GM21723 (cell line): ENCODE measurements around the gene GALNT1.

ENCODE experiments used
- ATAC-seq: cut with Tn5 transposase; IDR thresholded peaks from one replicate; pipeline ENCODE4 v1.9.1; 2021; ENCODE audit warnings: mild to moderate bottlenecking, moderate library complexity; ENCODE audit not compliant: unreplicated experiment

The GALNT1 gene

DNA sequence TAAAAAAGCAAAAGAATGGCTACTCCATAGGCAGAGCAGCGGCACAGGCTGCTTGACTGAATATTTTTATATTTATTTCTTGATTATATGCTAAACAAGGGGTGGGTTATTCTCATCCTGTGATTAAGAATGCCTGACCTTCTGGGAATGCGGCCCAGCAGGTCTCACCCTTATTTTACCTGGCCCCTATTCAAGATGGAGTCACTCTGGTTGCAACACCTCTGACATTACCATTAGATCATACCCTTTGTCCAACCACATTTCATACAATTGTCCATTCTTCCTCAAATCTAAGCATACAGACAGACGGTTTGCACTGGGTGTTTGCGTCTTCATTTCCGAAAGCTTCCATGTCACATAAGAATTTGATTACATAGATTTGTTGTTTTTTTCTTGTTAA is 168.2 kb downstream of the GALNT1 start:
- no peak for ATAC-seq

DNA sequence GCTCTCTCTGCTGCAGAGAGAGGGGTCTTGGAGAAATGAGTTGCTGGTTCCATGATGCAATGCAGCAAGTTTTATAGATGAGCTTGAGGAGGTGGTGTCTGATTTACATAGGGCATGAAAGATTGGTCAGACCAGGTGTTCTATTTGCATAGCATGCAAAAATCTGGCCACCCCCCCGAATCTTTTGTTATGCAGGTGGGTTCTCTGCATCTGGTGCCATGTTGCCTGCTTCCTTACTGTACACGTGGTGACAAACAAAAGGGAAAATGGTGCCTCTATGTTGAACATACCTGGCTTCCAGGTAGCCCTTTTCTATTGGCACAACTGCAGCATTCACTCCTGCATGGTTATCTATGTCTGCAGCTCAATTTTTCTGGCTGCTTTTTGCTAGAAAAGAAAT is 169.4 kb downstream of the GALNT1 start:
- no peak for ATAC-seq

DNA sequence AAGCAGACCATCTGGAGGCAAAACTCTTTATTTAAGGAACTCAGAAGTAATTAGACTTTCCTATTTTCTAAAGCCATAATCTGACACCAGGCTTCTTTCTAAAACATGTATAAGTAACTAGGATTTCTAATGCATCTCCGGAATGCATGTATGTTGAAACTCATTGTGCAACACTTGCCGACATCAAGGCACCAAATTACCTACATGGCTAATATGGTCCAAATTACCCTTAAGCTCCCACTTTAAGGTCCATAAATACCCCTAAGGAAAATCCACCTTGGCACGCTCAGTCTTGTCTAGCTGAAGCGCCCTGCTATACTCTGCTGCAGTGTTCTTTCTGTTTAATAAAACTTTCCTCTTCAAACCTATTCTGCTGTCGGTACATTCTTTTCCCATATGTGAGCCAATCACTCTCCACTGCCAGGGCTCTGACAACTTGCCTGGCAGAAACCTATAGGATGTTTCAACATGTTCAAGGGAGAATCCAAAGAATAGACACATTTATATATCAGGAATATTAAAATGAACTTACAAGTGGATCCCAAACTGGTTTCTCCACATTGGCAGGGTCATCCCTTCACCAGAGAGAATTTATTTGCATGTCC is 171.9 kb downstream of the GALNT1 start:
- ATAC-seq, result no peak

DNA sequence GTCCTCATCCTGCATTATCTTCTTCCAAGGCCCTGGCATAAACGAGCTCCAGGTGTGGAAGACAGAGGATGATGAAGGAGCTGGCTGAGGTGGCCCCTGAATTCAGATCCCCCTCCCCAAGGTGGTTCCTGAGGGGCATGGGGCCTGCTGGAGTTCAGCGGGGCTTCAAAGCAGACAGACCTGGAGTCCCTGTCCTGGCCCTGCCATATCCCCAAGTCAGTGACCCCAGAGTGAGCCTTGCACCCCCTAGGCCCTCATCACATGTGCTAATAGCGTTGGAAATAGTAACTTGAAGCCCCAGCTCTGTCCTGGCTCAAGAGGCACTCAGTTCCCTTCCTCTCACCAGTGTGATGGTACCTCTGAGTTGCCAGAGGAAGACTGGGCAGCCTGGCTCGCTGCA is 172.9 kb downstream of the GALNT1 start:
- ATAC-seq, result no peak

DNA sequence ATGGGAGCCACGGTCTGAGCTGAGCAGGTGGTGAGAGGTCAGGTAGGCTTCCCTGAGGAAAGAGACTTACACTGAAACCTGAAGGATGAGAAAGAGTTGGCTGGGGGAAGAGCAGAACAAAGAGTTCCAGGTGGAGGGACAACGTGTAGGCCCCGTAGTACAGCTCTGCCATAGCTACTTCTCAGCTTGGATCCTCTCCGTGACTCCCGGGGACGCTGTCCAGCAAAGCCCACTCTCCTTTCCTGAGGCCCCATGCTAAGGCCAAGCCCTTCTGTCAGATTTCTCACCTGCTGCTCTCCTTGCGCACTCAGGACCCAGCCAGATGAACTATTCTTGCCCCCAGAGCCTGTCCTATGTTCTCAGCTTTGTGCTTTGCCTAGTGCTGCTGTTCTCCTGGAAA is 173.8 kb downstream of the GALNT1 start:
- ATAC-seq, result no peak

DNA sequence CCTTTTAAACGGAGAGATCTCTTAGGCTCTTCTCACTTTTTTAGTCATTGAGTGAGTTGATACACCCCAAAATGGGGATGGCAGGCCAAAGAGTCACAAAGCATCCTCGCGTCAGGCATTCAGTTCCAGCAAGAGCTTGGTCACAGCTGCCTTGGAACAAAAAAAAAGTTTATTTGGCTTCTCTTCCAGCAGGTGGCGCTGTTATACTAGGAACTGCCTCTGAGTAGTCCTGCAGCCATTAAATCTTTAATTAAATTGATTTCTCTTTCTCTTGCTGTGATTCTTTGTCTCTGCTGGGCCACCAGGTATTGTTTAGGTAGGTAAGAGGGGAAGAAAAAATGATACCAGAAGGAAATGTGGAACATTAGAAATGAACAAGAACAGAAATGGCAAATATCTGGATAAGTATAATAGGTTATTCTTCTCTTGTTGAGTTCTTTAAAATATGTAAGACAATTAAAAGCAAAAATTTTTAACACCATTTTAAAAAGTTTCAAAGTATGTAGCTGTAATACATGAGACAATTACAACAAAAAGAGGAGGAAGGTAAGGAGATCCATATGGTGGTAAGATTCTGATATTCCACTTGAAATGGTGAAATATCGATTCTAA is 175.1 kb downstream of the GALNT1 start:
- peak; percentile 60 for ATAC-seq
